GM12865 (cell line): ENCODE measurements around the gene CD300LF.

ENCODE experiments used
- DNase-seq: peaks from one replicate; pipeline ENCODE4 v3.0.0; 2010; ENCODE audit warnings: low read depth
- H3K4me3 ChIP-seq: 2 replicates; pipeline ENCODE4 v1.5.1; 2011; ENCODE audit warnings: mild to moderate bottlenecking, low read depth, low read length, control low read depth
- CTCF ChIP-seq: IDR thresholded peaks from 2 replicates; pipeline ENCODE4 v1.5.1; 2011; ENCODE audit warnings: low read length, control low read depth, low read depth, inconsistent platforms; ENCODE audit not compliant: insufficient read depth; ENCODE audit errors: missing control alignments

CD300LF gene

GRCh38 chr17:74703311-74703710 lies 9.4 kb downstream of the CD300LF start:
- no peak for TF ChIP-seq CTCF
- H3K4me3 ChIP-seq, result no peak overlapping the region
- DNase-seq, result no peak

- no peak for DNase-seq
- TF ChIP-seq CTCF, result no peak
- no peak overlapping the region for H3K4me3 ChIP-seq
Measured at GRCh38 chr17:74702116-74702871, 10.4 kb downstream of the CD300LF start.

- no peak for DNase-seq
- no peak for TF ChIP-seq CTCF
- no peak overlapping the region for H3K4me3 ChIP-seq
Measured at GRCh38 chr17:74699236-74699635, 13.5 kb downstream of the CD300LF start.

- TF ChIP-seq CTCF, result no peak
- no peak for DNase-seq
- H3K4me3 ChIP-seq, result no peak overlapping the region
Measured at GRCh38 chr17:74698069-74698468, 14.7 kb downstream of the CD300LF start.

GRCh38 chr17:74697515-74697914 lies 15.2 kb downstream of the CD300LF start:
- DNase-seq, result peak; percentile 51
- no peak for TF ChIP-seq CTCF
- H3K4me3 ChIP-seq, result no peak overlapping the region

GRCh38 chr17:74695629-74696028 lies 17.1 kb downstream of the CD300LF start:
- no peak for DNase-seq
- H3K4me3 ChIP-seq, result no peak overlapping the region
- no peak for TF ChIP-seq CTCF

- H3K4me3 ChIP-seq, result no peak overlapping the region
- DNase-seq, result no peak
- no peak for TF ChIP-seq CTCF
Measured at GRCh38 chr17:74694081-74694480, 18.6 kb downstream of the CD300LF start.
